HepG2 (cell line): ENCODE data around the gene PLSCR2. TPM values are rescaled to one million over a fixed set of nuclear protein-coding genes. Genes with fewer than 3 reads are reported as not detected.

Experiments
- ATAC-seq: fragments of 200-7000 bp; cut with Tn5 transposase; 3 replicates; pipeline ENCODE4 v1.9.1; 2020; ENCODE audit warnings: mild to moderate bottlenecking, moderate library complexity
- BruUV-seq: library from RNA; stranded (reverse); fragments of 400-500 nt; replicated peaks from 2 replicates; lab custom pipeline; 2021; lab: Mats Ljungman, UMichigan
- CTCF ChIA-PET: fragments of 300-600 bp; formaldehyde crosslinking; extraction: SDS; loops from one replicate; lab custom pipeline; 2021; ENCODE audit warnings: low total read pairs, inconsistent platforms, low intra/inter-chr PET ratio; lab: Yijun Ruan, JAX
- POLR2A ChIA-PET: fragments of 350-600 bp; sonication (Branson Sonifier 250); formaldehyde crosslinking; loops from one replicate; lab custom pipeline; 2020; ENCODE audit warnings: antibody characterized with exemption, inconsistent platforms; lab: Yijun Ruan, JAX
- DNase-seq: peaks from one replicate; pipeline ENCODE4 v3.0.0-alpha.2; 2015; ENCODE audit warnings: low spot score
- FAIRE-seq: peaks from 3 replicates; lab custom pipeline; 2011; peaks lifted over from hg19 to GRCh38; lab: Jason Lieb, UNC
- H2AFZ ChIP-seq: one replicate; pipeline ENCODE4 v1.6.1; 2011; ENCODE audit warnings: low read length, inconsistent platforms
- H3K27ac ChIP-seq: fragments of 300-600 bp; 3 replicates; pipeline ENCODE4 v1.8.0; 2011; ENCODE audit warnings: mixed run types, mild to moderate bottlenecking, mixed read lengths, low read length, inconsistent platforms; ENCODE audit not compliant: insufficient read depth; ENCODE audit errors: extremely low read length
- H3K27me3 ChIP-seq, 2 experiments: fragments of 200-600 bp in 1 of 2; 2 replicates in 1 of 2; 3 replicates in 1 of 2; pipeline versions ENCODE4 v1.6.0 to v1.8.0; 2011; ENCODE audit warnings: low read length in 2 of 2, mild to moderate bottlenecking in 2 of 2, moderate library complexity in 2 of 2, inconsistent platforms in 1 of 2; ENCODE audit not compliant: insufficient read depth in 2 of 2, control insufficient read depth in 1 of 2
- H3K36me3 ChIP-seq, 2 experiments: fragments of 200-600 bp in 1 of 2; replicated peaks in 1 of 2; 2 replicates in 1 of 2; 3 replicates in 1 of 2; pipeline versions ENCODE4 v1.5.1 to v1.8.0; 2011; ENCODE audit warnings: low read length in 2 of 2, inconsistent platforms in 1 of 2; ENCODE audit not compliant: insufficient read depth in 2 of 2, control insufficient read depth in 1 of 2
- H3K4me1 ChIP-seq: 2 replicates; pipeline ENCODE4 v1.5.1; 2012; ENCODE audit warnings: low read length, inconsistent platforms; ENCODE audit not compliant: insufficient read depth
- H3K4me2 ChIP-seq: 2 replicates; pipeline ENCODE4 v1.6.0; 2011; ENCODE audit warnings: low read depth, low read length, inconsistent platforms
- H3K4me3 ChIP-seq, 3 experiments: fragments of 200-600 bp in 1 of 3; sonication (generic), shearing (Covaris generic) in 1 of 3; replicated peaks in 1 of 3; 2 replicates each; pipeline ENCODE4 v1.5.1; 2011 to 2016; ENCODE audit warnings: low read length in 3 of 3, inconsistent platforms in 2 of 3, low read depth in 2 of 3, mild to moderate bottlenecking in 2 of 3, control low read depth in 1 of 3, mixed read lengths in 1 of 3; ENCODE audit not compliant: insufficient read depth in 1 of 3
- H3K79me2 ChIP-seq: one replicate; pipeline ENCODE4 v1.6.1; 2011; ENCODE audit warnings: low read length, inconsistent platforms; ENCODE audit not compliant: insufficient read depth
- H3K9ac ChIP-seq: 2 replicates; pipeline ENCODE4 v1.6.0; 2011; ENCODE audit warnings: mild to moderate bottlenecking, low read depth, low read length, inconsistent platforms; ENCODE audit not compliant: insufficient read depth
- H3K9me3 ChIP-seq: 2 replicates; pipeline ENCODE4 v1.5.1; 2012; ENCODE audit warnings: mild to moderate bottlenecking, low read length
- H4K20me1 ChIP-seq: 2 replicates; pipeline ENCODE4 v1.6.0; 2011; ENCODE audit warnings: inconsistent platforms, mild to moderate bottlenecking, low read length, moderate library complexity; ENCODE audit not compliant: insufficient read depth
- CEBPG ChIP-seq: IDR thresholded peaks from 2 replicates; pipeline ENCODE4 v1.6.1; 2016
- ETV5 ChIP-seq: IDR thresholded peaks from 2 replicates; pipeline ENCODE4 v1.6.1; 2018; ENCODE audit warnings: missing biosample characterization, missing genetic modification reagents, inconsistent platforms, borderline replicate concordance
- JUN ChIP-seq: sonication (generic); formaldehyde crosslinking; IDR thresholded peaks from 2 replicates; pipeline ENCODE4 v1.4.0; 2020; ENCODE audit warnings: mild to moderate bottlenecking, missing genetic modification reagents
- KLF16 ChIP-seq, 2 experiments: sonication (generic) in 1 of 2; formaldehyde crosslinking in 1 of 2; IDR thresholded peaks; 2 replicates each; pipeline versions ENCODE4 v1.6.1 to v1.8.0; 2016 to 2023; ENCODE audit warnings: missing genetic modification reagents in 2 of 2, missing compliant biosample characterization in 1 of 2
- MBD4 ChIP-seq: IDR thresholded peaks from 2 replicates; pipeline ENCODE4 v1.6.1; 2012; ENCODE audit warnings: low read length, inconsistent platforms, borderline replicate concordance
- NR2F6 ChIP-seq, 2 experiments: IDR thresholded peaks; 2 replicates each; pipeline ENCODE4 v1.6.1; 2016; ENCODE audit warnings: antibody characterized with exemption in 1 of 2, mild to moderate bottlenecking in 1 of 2
- PREB ChIP-seq: sonication (generic); formaldehyde crosslinking; IDR thresholded peaks from 2 replicates; pipeline ENCODE4 v1.4.0; 2020; ENCODE audit warnings: missing genetic modification reagents
- YEATS2 ChIP-seq: sonication (generic); formaldehyde crosslinking; IDR thresholded peaks from 2 replicates; pipeline ENCODE4 v1.4.0; 2020; ENCODE audit warnings: missing genetic modification reagents, borderline replicate concordance
- ZNF556 ChIP-seq: sonication (generic); formaldehyde crosslinking; IDR thresholded peaks from 2 replicates; pipeline ENCODE4 v1.4.0; 2020; ENCODE audit warnings: mild to moderate bottlenecking, missing genetic modification reagents, borderline replicate concordance
- in situ Hi-C: cut with HindIII; loops from 2 replicates; pipeline ENCODE4 v1.10.0; 2017; ENCODE audit warnings: low pct_unique_long_range_greater_than_20kb; ENCODE audit not compliant: extremely low pct_ligation_motif_present
- intact Hi-C: fragments of 100-400 bp; cut with micrococcal nuclease; formaldehyde crosslinking; loops from one replicate; pipeline ENCODE4 v1.10.0; 2022; ENCODE audit not compliant: unreplicated experiment
- polyA plus RNA-seq, 8 experiments: library from polyadenylated mRNA; depleted of rRNA in 3 of 8; stranded (reverse) in 7 of 8; unstranded in 1 of 8; fragments of >200 nt; fragmentation: Illumina TruSeq in 4 of 8; extraction: Trizol in 4 of 8; gene quantifications; 2 replicates each; pipeline versions ENCODE4 v1.2.1 to v1.2.3, GENCODE V29; 2011 to 2016; ENCODE audit warnings: low read depth in 4 of 8, missing spikeins in 1 of 8, mixed read lengths in 1 of 8; ENCODE audit not compliant: insufficient read depth in 1 of 8
- total RNA-seq, 5 experiments: library from RNA; depleted of rRNA; stranded (reverse); fragments of >200 nt; fragmentation: Illumina TruSeq; extraction: Trizol; gene quantifications; 2 replicates each; pipeline ENCODE4 v1.2.3, GENCODE V29; 2016; ENCODE audit warnings: low read depth in 1 of 5
- TF ChIP-seq, protein P1 (sequence below): sonication (generic); formaldehyde crosslinking; IDR thresholded peaks from 2 replicates; pipeline ENCODE4 v1.5.0; 2020; ENCODE audit warnings: mild to moderate bottlenecking, missing genetic modification reagents
- TF ChIP-seq, protein P2 (sequence below): sonication (generic); formaldehyde crosslinking; IDR thresholded peaks from 2 replicates; pipeline ENCODE4 v1.4.0; 2020; ENCODE audit warnings: mild to moderate bottlenecking, low read depth, missing genetic modification reagents

Gene PLSCR2
- total and polyA plus RNA-seq, 2 of the 13 experiments (the other 11 are each of a cell fraction or from before 2014, with no cell fraction given), result not detected

DNA sequence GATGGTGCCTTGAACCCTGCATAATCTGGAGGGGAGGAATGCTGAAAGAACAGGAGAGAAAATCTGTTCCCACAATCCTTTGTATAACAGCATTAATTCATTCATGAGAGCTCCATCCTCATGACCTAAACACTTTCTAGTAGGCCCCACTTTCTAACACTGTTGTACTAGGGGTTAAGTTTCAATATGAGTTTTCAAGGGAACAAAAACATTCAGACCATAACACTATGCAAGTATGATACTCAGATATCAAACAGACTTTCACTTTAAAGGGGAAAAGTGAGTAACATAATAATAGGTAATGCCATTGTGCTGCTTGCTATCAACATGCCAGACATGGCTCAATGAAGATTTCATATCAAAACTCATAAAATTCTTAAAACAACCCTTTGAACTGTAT lies 32.4 kb upstream of the PLSCR2 start:
- no peak overlapping the region for H3K4me2 ChIP-seq

More for the DNA sequence above, 32.4 kb upstream of the PLSCR2 start:
- Histone ChIP-seq H4K20me1 (no peaks in the 10 kb centered on the region), H3K36me3 (no peaks in the 10 kb centered on the region), H3K27ac (no peak overlapping the region), H3K9me3 (no peaks in the 10 kb centered on the region), H3K79me2 (no peaks in the 10 kb centered on the region), H3K9ac (no peak overlapping the region), H3K4me1 (peaks cover 8% of the 10 kb centered on the region), H2AFZ (no peak overlapping the region), H3K4me3 (no peak overlapping the region), H3K27me3 (no peaks in the 10 kb centered on the region)
- intact Hi-C loops (loop anchor here (5.0 kb wide), 1 partner anchor 76 kb away; no protein-coding TSS in a partner anchor), in situ Hi-C loops (no loop called here)
- CTCF ChIA-PET, result no interaction called here
- no peak for DNase-seq
- no peak for FAIRE-seq
- POLR2A ChIA-PET, result no interaction called here
- no peak for TF ChIP-seq JUN (CRISPR knock-in tag)
- no peak for TF ChIP-seq ETV5 (CRISPR knock-in tag)
- TF ChIP-seq, protein P1, sequence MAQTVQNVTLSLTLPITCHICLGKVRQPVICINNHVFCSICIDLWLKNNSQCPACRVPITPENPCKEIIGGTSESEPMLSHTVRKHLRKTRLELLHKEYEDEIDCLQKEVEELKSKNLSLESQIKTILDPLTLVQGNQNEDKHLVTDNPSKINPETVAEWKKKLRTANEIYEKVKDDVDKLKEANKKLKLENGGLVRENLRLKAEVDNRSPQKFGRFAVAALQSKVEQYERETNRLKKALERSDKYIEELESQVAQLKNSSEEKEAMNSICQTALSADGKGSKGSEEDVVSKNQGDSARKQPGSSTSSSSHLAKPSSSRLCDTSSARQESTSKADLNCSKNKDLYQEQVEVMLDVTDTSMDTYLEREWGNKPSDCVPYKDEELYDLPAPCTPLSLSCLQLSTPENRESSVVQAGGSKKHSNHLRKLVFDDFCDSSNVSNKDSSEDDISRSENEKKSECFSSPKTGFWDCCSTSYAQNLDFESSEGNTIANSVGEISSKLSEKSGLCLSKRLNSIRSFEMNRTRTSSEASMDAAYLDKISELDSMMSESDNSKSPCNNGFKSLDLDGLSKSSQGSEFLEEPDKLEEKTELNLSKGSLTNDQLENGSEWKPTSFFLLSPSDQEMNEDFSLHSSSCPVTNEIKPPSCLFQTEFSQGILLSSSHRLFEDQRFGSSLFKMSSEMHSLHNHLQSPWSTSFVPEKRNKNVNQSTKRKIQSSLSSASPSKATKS, result no peak
- no peak for TF ChIP-seq NR2F6 (IDR thresholded peaks at IDR 0.05)
- TF ChIP-seq NR2F6 (CRISPR knock-in tag; IDR thresholded peaks at IDR 0.05), result no peak
- no peak for TF ChIP-seq ZNF556 (CRISPR knock-in tag)
- no peak for TF ChIP-seq YEATS2
- TF ChIP-seq KLF16 (CRISPR knock-in tag; IDR thresholded peaks at IDR 0.05), result no peak
- no peak for TF ChIP-seq CEBPG (CRISPR knock-in tag)
- TF ChIP-seq, protein P2, sequence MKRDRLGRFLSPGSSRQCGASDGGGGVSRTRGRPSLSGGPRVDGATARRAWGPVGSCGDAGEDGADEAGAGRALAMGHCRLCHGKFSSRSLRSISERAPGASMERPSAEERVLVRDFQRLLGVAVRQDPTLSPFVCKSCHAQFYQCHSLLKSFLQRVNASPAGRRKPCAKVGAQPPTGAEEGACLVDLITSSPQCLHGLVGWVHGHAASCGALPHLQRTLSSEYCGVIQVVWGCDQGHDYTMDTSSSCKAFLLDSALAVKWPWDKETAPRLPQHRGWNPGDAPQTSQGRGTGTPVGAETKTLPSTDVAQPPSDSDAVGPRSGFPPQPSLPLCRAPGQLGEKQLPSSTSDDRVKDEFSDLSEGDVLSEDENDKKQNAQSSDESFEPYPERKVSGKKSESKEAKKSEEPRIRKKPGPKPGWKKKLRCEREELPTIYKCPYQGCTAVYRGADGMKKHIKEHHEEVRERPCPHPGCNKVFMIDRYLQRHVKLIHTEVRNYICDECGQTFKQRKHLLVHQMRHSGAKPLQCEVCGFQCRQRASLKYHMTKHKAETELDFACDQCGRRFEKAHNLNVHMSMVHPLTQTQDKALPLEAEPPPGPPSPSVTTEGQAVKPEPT (CRISPR knock-in tag), result no peak
- no peak for TF ChIP-seq MBD4
- TF ChIP-seq PREB, result no peak
- no TSS peak for BruUV-seq
- no peak for ATAC-seq
